DOHH2 (cell line): Measurements from ENCODE around the gene CDK5.

Experiments used
- H3F3A ChIP-seq: fragments of 200-600 bp; sonication (generic), shearing (Covaris generic); 2 replicates; pipeline ENCODE4 v1.6.0; 2016; ENCODE audit warnings: antibody characterized with exemption, mild to moderate bottlenecking; ENCODE audit not compliant: control insufficient read depth, insufficient read depth
- H3K27ac ChIP-seq: fragments of 200-600 bp; sonication (generic); 2 replicates; pipeline ENCODE4 v1.5.1; 2014; ENCODE audit warnings: low read depth, mild to moderate bottlenecking, low read length, moderate library complexity
- H3K27me3 ChIP-seq: fragments of 200-600 bp; sonication (generic); 2 replicates; pipeline ENCODE4 v1.6.1; 2014; ENCODE audit warnings: mild to moderate bottlenecking, low read length, mixed read lengths; ENCODE audit not compliant: control insufficient read depth
- H3K36me3 ChIP-seq: fragments of 200-600 bp; sonication (generic); 2 replicates; pipeline ENCODE4 v1.6.1; 2014; ENCODE audit warnings: mild to moderate bottlenecking, low read length, moderate library complexity, mixed read lengths; ENCODE audit not compliant: control insufficient read depth
- H3K4me1 ChIP-seq: fragments of 200-600 bp; sonication (generic); 2 replicates; pipeline ENCODE4 v1.6.1; 2014; ENCODE audit warnings: mild to moderate bottlenecking, low read length, mixed read lengths; ENCODE audit not compliant: control insufficient read depth
- H3K4me2 ChIP-seq: fragments of 200-600 bp; sonication (generic); 2 replicates; pipeline ENCODE4 v1.6.0; 2014; ENCODE audit warnings: mild to moderate bottlenecking, low read length, moderate library complexity
- H3K4me3 ChIP-seq: fragments of 200-600 bp; sonication (generic); 2 replicates; pipeline ENCODE4 v1.5.1; 2014; ENCODE audit warnings: mild to moderate bottlenecking, low read length, mixed read lengths
- H3K79me2 ChIP-seq: fragments of 200-600 bp; sonication (generic); 2 replicates; pipeline ENCODE4 v1.6.1; 2014; ENCODE audit warnings: mild to moderate bottlenecking, low read length, mixed read lengths; ENCODE audit not compliant: control insufficient read depth
- H3K9me2 ChIP-seq: fragments of 200-600 bp; sonication (generic); replicated peaks from 2 replicates; pipeline ENCODE4 v1.6.1; 2014; ENCODE audit warnings: mild to moderate bottlenecking, low read length, mixed read lengths; ENCODE audit not compliant: control insufficient read depth
- H3K9me3 ChIP-seq: fragments of 200-600 bp; sonication (generic); 2 replicates; pipeline ENCODE4 v1.6.1; 2014; ENCODE audit warnings: antibody characterized with exemption, low read length, mixed read lengths; ENCODE audit not compliant: control insufficient read depth, insufficient read depth
- H4K20me1 ChIP-seq: fragments of 200-600 bp; sonication (generic); 2 replicates; pipeline ENCODE4 v1.6.0; 2014; ENCODE audit warnings: low read depth, mild to moderate bottlenecking, antibody characterized with exemption, low read length, moderate library complexity; ENCODE audit not compliant: control insufficient read depth, insufficient read depth
- EZH2phosphoT487 ChIP-seq: fragments of 200-600 bp; sonication (generic); IDR thresholded peaks from 2 replicates; pipeline ENCODE4 v1.6.1; 2017; ENCODE audit warnings: borderline replicate concordance, mild to moderate bottlenecking, antibody characterized with exemption, low read length, moderate library complexity, mixed read lengths
- TF ChIP-seq, protein P1 (sequence below): fragments of 200-600 bp; sonication (generic); IDR thresholded peaks from one replicate; pipeline ENCODE4 v1.5.1; 2014; ENCODE audit warnings: antibody characterized with exemption, mild to moderate bottlenecking, low read depth, low read length; ENCODE audit not compliant: poor library complexity, severe bottlenecking

Gene CDK5

GRCh38 chr7:151062111-151062398 is 4.4 kb upstream of the CDK5 start:
- Histone ChIP-seq H3K9me3 (no peaks in the 10 kb centered on the region), H4K20me1 (peaks cover 7% of the 10 kb centered on the region; the same call in 1 of the 2 replicates), H3K79me2 (peaks cover 30% of the 10 kb centered on the region), H3K27ac (no peak overlapping the region), H3K27me3 (no peaks in the 10 kb centered on the region), H3K9me2 (no peaks in the 10 kb centered on the region), H3K4me2 (no peak overlapping the region), H3K36me3 (peaks cover 49% of the 10 kb centered on the region), H3K4me1 (peaks cover 27% of the 10 kb centered on the region), H3F3A (peaks cover 7% of the 10 kb centered on the region), H3K4me3 (no peak overlapping the region)
- TF ChIP-seq EZH2phosphoT487: no peak
- TF ChIP-seq, protein P1, sequence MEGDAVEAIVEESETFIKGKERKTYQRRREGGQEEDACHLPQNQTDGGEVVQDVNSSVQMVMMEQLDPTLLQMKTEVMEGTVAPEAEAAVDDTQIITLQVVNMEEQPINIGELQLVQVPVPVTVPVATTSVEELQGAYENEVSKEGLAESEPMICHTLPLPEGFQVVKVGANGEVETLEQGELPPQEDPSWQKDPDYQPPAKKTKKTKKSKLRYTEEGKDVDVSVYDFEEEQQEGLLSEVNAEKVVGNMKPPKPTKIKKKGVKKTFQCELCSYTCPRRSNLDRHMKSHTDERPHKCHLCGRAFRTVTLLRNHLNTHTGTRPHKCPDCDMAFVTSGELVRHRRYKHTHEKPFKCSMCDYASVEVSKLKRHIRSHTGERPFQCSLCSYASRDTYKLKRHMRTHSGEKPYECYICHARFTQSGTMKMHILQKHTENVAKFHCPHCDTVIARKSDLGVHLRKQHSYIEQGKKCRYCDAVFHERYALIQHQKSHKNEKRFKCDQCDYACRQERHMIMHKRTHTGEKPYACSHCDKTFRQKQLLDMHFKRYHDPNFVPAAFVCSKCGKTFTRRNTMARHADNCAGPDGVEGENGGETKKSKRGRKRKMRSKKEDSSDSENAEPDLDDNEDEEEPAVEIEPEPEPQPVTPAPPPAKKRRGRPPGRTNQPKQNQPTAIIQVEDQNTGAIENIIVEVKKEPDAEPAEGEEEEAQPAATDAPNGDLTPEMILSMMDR: no peak

DNA sequence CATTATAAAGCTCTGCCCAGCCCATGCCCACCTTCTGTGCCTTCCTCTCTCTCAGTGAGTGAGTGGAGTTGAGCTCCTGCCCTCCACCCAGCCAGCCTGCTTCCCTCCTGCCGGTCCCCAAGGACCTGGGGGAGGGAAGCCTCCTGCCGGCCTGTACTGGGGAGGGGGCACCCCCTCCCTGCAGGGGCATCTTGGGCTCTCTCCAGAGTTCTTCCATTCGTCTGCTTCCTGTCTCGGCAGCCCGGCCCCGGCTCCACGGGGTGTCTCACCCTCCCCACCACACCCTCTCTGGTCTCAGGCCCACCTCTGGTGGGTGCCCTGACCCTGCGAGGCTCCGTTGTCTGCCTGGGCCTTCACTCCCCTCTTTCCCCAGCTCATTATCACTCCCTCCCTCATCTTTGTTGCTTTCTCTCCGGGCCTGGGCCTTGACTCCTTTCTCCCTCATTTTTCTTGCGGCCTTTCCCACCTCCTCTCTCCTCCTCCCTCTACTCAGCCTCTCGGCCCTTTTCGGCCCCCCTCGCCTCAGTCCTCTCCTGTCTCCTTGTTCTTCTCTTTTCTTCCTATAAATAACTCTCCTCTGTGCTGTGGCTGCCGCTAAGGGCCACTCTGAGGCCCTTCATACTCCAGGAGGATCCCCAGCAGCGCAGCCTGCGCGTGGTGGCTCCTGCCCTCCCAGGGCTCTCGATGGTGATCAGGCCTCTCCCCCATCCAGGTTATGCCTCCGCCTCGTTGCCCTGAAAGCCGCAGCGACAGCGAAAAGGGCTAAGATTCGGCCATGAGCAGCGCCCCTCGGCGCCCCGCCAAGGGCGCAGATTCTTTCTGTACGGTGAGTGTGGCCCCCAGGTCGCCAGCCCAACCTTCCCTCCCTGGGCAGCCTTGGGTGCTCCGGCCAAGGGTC is 3.8 kb upstream of the CDK5 start:
- no peaks in the 10 kb centered on the region for H3K27me3 ChIP-seq
- H3K36me3 ChIP-seq: peaks cover 43% of the 10 kb centered on the region
- peak overlapping the region; percentile 97 for H3K4me2 ChIP-seq
- H3F3A ChIP-seq: peaks cover 7% of the 10 kb centered on the region
- no peak for TF ChIP-seq EZH2phosphoT487
- TF ChIP-seq, protein P1: no peak
- H3K4me1 ChIP-seq: peaks cover 31% of the 10 kb centered on the region
- H3K27ac ChIP-seq: no peak overlapping the region
- no peaks in the 10 kb centered on the region for H3K9me2 ChIP-seq
- H4K20me1 ChIP-seq: peaks cover 7% of the 10 kb centered on the region; the same call in 1 of the 2 replicates
- H3K9me3 ChIP-seq: no peaks in the 10 kb centered on the region
- H3K4me3 ChIP-seq: peak overlapping the region; percentile 89
- peaks cover 30% of the 10 kb centered on the region for H3K79me2 ChIP-seq

GRCh38 chr7:151060416-151061212 is 2.9 kb upstream of the CDK5 start:
- Histone ChIP-seq H3K27ac (peak overlapping the region; percentile 61), H3K4me3 (peak overlapping the region; percentile 89), H3K36me3 (peaks cover 35% of the 10 kb centered on the region), H3K79me2 (peaks cover 30% of the 10 kb centered on the region), H3K9me3 (no peaks in the 10 kb centered on the region), H4K20me1 (peaks cover 7% of the 10 kb centered on the region; the same call in 1 of the 2 replicates), H3F3A (peaks cover 7% of the 10 kb centered on the region), H3K4me2 (peak overlapping the region; percentile 97), H3K27me3 (no peaks in the 10 kb centered on the region), H3K9me2 (no peaks in the 10 kb centered on the region), H3K4me1 (peaks cover 31% of the 10 kb centered on the region)
- TF ChIP-seq EZH2phosphoT487: no peak
- TF ChIP-seq, protein P1: peak; percentile 71
